HFFc6 (cell line): ENCODE data around the gene LCLAT1. TPM values are rescaled to one million over a fixed set of nuclear protein-coding genes. Genes with fewer than 3 reads are reported as not detected.
A peak's percentile ranks its signal among the peaks of the same experiment; 100 is the strongest.

ENCODE experiments used
- DNase-seq: peaks from one replicate; pipeline ENCODE4 v3.0.0-alpha.2; 2018
- H3K27ac Mint-ChIP-seq: 2 replicates; pipeline ENCODE4 v1.8.0; 2020; ENCODE audit warnings: mild to moderate bottlenecking, mixed read lengths
- H3K27me3 Mint-ChIP-seq: 2 replicates; pipeline ENCODE4 v1.8.0; 2021; ENCODE audit warnings: mild to moderate bottlenecking, moderate library complexity, mixed read lengths; ENCODE audit not compliant: insufficient read depth
- H3K36me3 Mint-ChIP-seq: 2 replicates; pipeline ENCODE4 v1.8.0; 2021; ENCODE audit warnings: low read depth, mixed read lengths
- H3K4me1 Mint-ChIP-seq: 2 replicates; pipeline ENCODE4 v1.8.0; 2020; ENCODE audit warnings: low read depth, mixed read lengths
- H3K4me3 Mint-ChIP-seq: 2 replicates; pipeline ENCODE4 v1.8.0; 2020; ENCODE audit warnings: mild to moderate bottlenecking, moderate library complexity, mixed read lengths
- H3K9me3 Mint-ChIP-seq: 2 replicates; pipeline ENCODE4 v1.8.0; 2020; ENCODE audit warnings: mild to moderate bottlenecking, mixed read lengths
- CTCF ChIP-seq: fragments of 200-600 bp; sonication (generic); IDR thresholded peaks from 2 replicates; pipeline ENCODE4 v1.5.0; 2021; ENCODE audit warnings: antibody characterized with exemption, mild to moderate bottlenecking
- total RNA-seq, 6 experiments: library from RNA; stranded (reverse); fragmentation: NEBNext Ultra II Directional; extraction: Animal tissue kit (Norgen Biotek cat#: 25700); gene quantifications; 2 replicates in 1 of 6; 3 replicates in 5 of 6; pipeline ENCODE4 v1.2.3, GENCODE V29; 2021

The LCLAT1 gene
- total RNA-seq, 6 experiments from 2014 or later, result 21.0 to 27.0 (median 23.0) TPM

GRCh38 chr2:30410217-30410616 lies 36.8 kb upstream of the LCLAT1 start:
- peak; percentile 63 for DNase-seq
- TF ChIP-seq CTCF, result no peak
- peaks cover 69% of the 10 kb centered on the region for H3K4me1 Mint-ChIP-seq

GRCh38 chr2:30412047-30412683 lies 34.9 kb upstream of the LCLAT1 start:
- peaks cover 66% of the 10 kb centered on the region for H3K4me1 Mint-ChIP-seq
- no peaks in the 10 kb centered on the region for H3K36me3 Mint-ChIP-seq
- peak overlapping the region; percentile 34 for H3K27ac Mint-ChIP-seq
- H3K27me3 Mint-ChIP-seq, result peaks cover 3% of the 10 kb centered on the region; the same call in 1 of the 2 replicates
- no peak overlapping the region for H3K4me3 Mint-ChIP-seq
- DNase-seq, result no peak
- no peaks in the 10 kb centered on the region for H3K9me3 Mint-ChIP-seq
- TF ChIP-seq CTCF, result no peak

More at GRCh38 chr2:30410217-30410616, 36.8 kb upstream of the LCLAT1 start:
- no peaks in the 10 kb centered on the region for H3K9me3 Mint-ChIP-seq
- no peaks in the 10 kb centered on the region for H3K36me3 Mint-ChIP-seq
- H3K27ac Mint-ChIP-seq, result peak overlapping the region; percentile 81
- H3K4me3 Mint-ChIP-seq, result peak overlapping the region; percentile 4; the same call in 1 of the 2 replicates
- H3K27me3 Mint-ChIP-seq, result peaks cover 5% of the 10 kb centered on the region; the same call in 1 of the 2 replicates

GRCh38 chr2:30412684-30413570 lies 34.1 kb upstream of the LCLAT1 start:
- Mint-ChIP-seq H3K4me3 (no peak overlapping the region), H3K9me3 (no peaks in the 10 kb centered on the region), H3K36me3 (no peaks in the 10 kb centered on the region), H3K27me3 (peaks cover 3% of the 10 kb centered on the region; the same call in 1 of the 2 replicates), H3K4me1 (peaks cover 59% of the 10 kb centered on the region), H3K27ac (peak overlapping the region; percentile 34)
- no peak for DNase-seq
- no peak for TF ChIP-seq CTCF

- Mint-ChIP-seq H3K4me1 (peaks cover 38% of the 10 kb centered on the region), H3K27me3 (peaks cover 3% of the 10 kb centered on the region; the same call in 1 of the 2 replicates), H3K36me3 (no peaks in the 10 kb centered on the region), H3K27ac (no peak overlapping the region), H3K9me3 (no peaks in the 10 kb centered on the region), H3K4me3 (no peak overlapping the region)
- TF ChIP-seq CTCF, result no peak
- no peak for DNase-seq
Measured at GRCh38 chr2:30414961-30415360, 32.1 kb upstream of the LCLAT1 start.

- H3K27ac Mint-ChIP-seq, result no peak overlapping the region
- no peak overlapping the region for H3K4me3 Mint-ChIP-seq
- no peaks in the 10 kb centered on the region for H3K36me3 Mint-ChIP-seq
- no peak for DNase-seq
- no peaks in the 10 kb centered on the region for H3K9me3 Mint-ChIP-seq
- no peak for TF ChIP-seq CTCF
- H3K27me3 Mint-ChIP-seq, result peaks cover 3% of the 10 kb centered on the region; the same call in 1 of the 2 replicates
- H3K4me1 Mint-ChIP-seq, result peaks cover 38% of the 10 kb centered on the region
Measured at GRCh38 chr2:30417253-30417652, 29.8 kb upstream of the LCLAT1 start.
